Endothelial cell of umbilical vein (primary cell): ENCODE measurements around the gene FSD2. TPM values are rescaled to one million over a fixed set of nuclear protein-coding genes. Genes with fewer than 3 reads are reported as not detected.

ENCODE experiments used
- BruUV-seq: library from RNA; stranded (reverse); fragments of 400-500 nt; replicated peaks from 2 replicates; lab custom pipeline; 2021; lab: Mats Ljungman, UMichigan
- CTCF ChIA-PET: fragments of 300-600, 350-600 bp; sonication (Branson Sonifier 250); formaldehyde crosslinking; loops from one replicate; lab custom pipeline; 2021; ENCODE audit warnings: antibody characterized with exemption, inconsistent platforms; lab: Charles Lee
- POLR2A ChIA-PET: fragments of 300-600, 350-600 bp; sonication (Branson Sonifier 250); formaldehyde crosslinking; loops from one replicate; lab custom pipeline; 2021; ENCODE audit warnings: antibody characterized with exemption, inconsistent platforms; lab: Charles Lee
- DNase-seq: peaks from one replicate; pipeline ENCODE4 v3.0.0-alpha.2; 2011; ENCODE audit warnings: low read depth, low spot score
- FAIRE-seq: peaks from 2 replicates; lab custom pipeline; 2011; peaks lifted over from hg19 to GRCh38; lab: Jason Lieb, UNC
- H2AFZ ChIP-seq: 2 replicates; pipeline ENCODE4 v1.6.0; 2012; ENCODE audit warnings: low read depth, low read length, control low read depth, inconsistent platforms
- H3K27ac ChIP-seq: 2 replicates; pipeline ENCODE4 v1.5.1; 2011; ENCODE audit warnings: low read depth, mild to moderate bottlenecking, control low read depth, low read length, moderate library complexity; ENCODE audit not compliant: insufficient read depth
- H3K27me3 ChIP-seq, 2 experiments: 2 replicates each; pipeline versions ENCODE4 v1.6.0 to v1.6.1; 2011; ENCODE audit warnings: low read length in 2 of 2, mixed read lengths in 1 of 2; ENCODE audit not compliant: control insufficient read depth in 2 of 2, insufficient read depth in 2 of 2
- H3K36me3 ChIP-seq, 2 experiments: 2 replicates in 1 of 2; 3 replicates in 1 of 2; pipeline ENCODE4 v1.5.1; 2011; ENCODE audit warnings: low read length in 2 of 2, mild to moderate bottlenecking in 1 of 2, moderate library complexity in 1 of 2; ENCODE audit not compliant: control insufficient read depth in 2 of 2, insufficient read depth in 2 of 2; ENCODE audit errors: extremely low read depth in 1 of 2
- H3K4me1 ChIP-seq: 3 replicates; pipeline ENCODE4 v1.5.1; 2011; ENCODE audit warnings: mild to moderate bottlenecking, low read length; ENCODE audit not compliant: control insufficient read depth, insufficient read depth; ENCODE audit errors: extremely low read depth
- H3K4me2 ChIP-seq: 2 replicates; pipeline ENCODE4 v1.6.1; 2011; ENCODE audit warnings: low read length, control low read depth, mixed read lengths; ENCODE audit not compliant: insufficient read depth
- H3K4me3 ChIP-seq, 3 experiments: fragments of 200-600 bp in 1 of 3; sonication (generic), shearing (Covaris generic) in 1 of 3; replicated peaks in 1 of 3; 2 replicates each; pipeline ENCODE4 v1.5.1; 2011 to 2016; ENCODE audit warnings: control low read depth in 3 of 3, low read length in 3 of 3, mild to moderate bottlenecking in 2 of 3, inconsistent platforms in 1 of 3, low read depth in 1 of 3, moderate library complexity in 1 of 3; ENCODE audit not compliant: insufficient read depth in 1 of 3
- H3K79me2 ChIP-seq: 2 replicates; pipeline ENCODE4 v1.6.0; 2012; ENCODE audit warnings: low read length, inconsistent platforms; ENCODE audit not compliant: control insufficient read depth, insufficient read depth
- H3K9ac ChIP-seq: replicated peaks from 2 replicates; pipeline ENCODE3; 2011; ENCODE audit warnings: low read length, control low read depth; ENCODE audit not compliant: insufficient read depth; ENCODE audit errors: extremely low read depth
- H3K9me1 ChIP-seq: replicated peaks from 3 replicates; pipeline ENCODE4 v1.6.0; 2011; ENCODE audit warnings: mild to moderate bottlenecking, low read length; ENCODE audit not compliant: control insufficient read depth, insufficient read depth; ENCODE audit errors: extremely low read depth
- H3K9me3 ChIP-seq: replicated peaks from 2 replicates; pipeline ENCODE4 v1.5.1; 2012; ENCODE audit warnings: low read length, inconsistent platforms; ENCODE audit not compliant: control insufficient read depth, insufficient read depth
- H4K20me1 ChIP-seq: replicated peaks from 2 replicates; pipeline ENCODE3; 2011; ENCODE audit warnings: mild to moderate bottlenecking, low read length; ENCODE audit not compliant: control insufficient read depth, insufficient read depth; ENCODE audit errors: extremely low read depth
- EZH2 ChIP-seq: IDR thresholded peaks from 2 replicates; pipeline ENCODE4 v1.6.1; 2012; ENCODE audit warnings: borderline replicate concordance, low read depth, mild to moderate bottlenecking, moderate library complexity, low read length, inconsistent platforms; ENCODE audit not compliant: severe bottlenecking
- FOS ChIP-seq: IDR thresholded peaks from 2 replicates; pipeline ENCODE4 v1.6.1; 2011; ENCODE audit warnings: mild to moderate bottlenecking, low read length, moderate library complexity, borderline replicate concordance; ENCODE audit not compliant: insufficient read depth
- GATA2 ChIP-seq: IDR thresholded peaks from 2 replicates; pipeline ENCODE4 v1.7.0; 2011; ENCODE audit warnings: low read depth, mild to moderate bottlenecking, moderate library complexity, mixed read lengths, low read length; ENCODE audit not compliant: insufficient read length, insufficient read depth
- JUN ChIP-seq: IDR thresholded peaks from 2 replicates; pipeline ENCODE4 v1.6.1; 2011; ENCODE audit warnings: borderline replicate concordance, low read depth; ENCODE audit not compliant: insufficient read length, insufficient read depth
- MAX ChIP-seq: IDR thresholded peaks from 2 replicates; pipeline ENCODE4 v1.6.1; 2011; ENCODE audit not compliant: insufficient read depth, insufficient read length
- MYC ChIP-seq: IDR thresholded peaks from one replicate; pipeline ENCODE4 v1.6.1; 2011; ENCODE audit warnings: mild to moderate bottlenecking, low read depth, low read length
- POLR2A ChIP-seq: IDR thresholded peaks from 2 replicates; pipeline ENCODE4 v1.6.1; 2012; ENCODE audit warnings: low read depth, mild to moderate bottlenecking, control low read depth, low read length
- POLR2AphosphoS5 ChIP-seq: IDR thresholded peaks from 2 replicates; pipeline ENCODE4 v1.6.1; 2012; ENCODE audit warnings: low read depth, mild to moderate bottlenecking, control low read depth, low read length, moderate library complexity; ENCODE audit not compliant: insufficient read depth
- dilution Hi-C: fragments of 300-500 bp; cut with MboI; formaldehyde crosslinking; loops from one replicate; pipeline ENCODE4 v1.15.0; 2019; ENCODE audit warnings: low sequenced_read_pairs; ENCODE audit not compliant: extremely low pct_ligation_motif_present
- intact Hi-C: fragments of 100-400 bp; cut with micrococcal nuclease; formaldehyde crosslinking; loops from one replicate; pipeline ENCODE4 v1.10.0; 2022
- polyA plus RNA-seq, 4 experiments: library from polyadenylated mRNA; depleted of rRNA in 3 of 4; stranded (reverse) in 3 of 4; unstranded in 1 of 4; fragments of >200 nt; gene quantifications; 2 replicates each; pipeline versions ENCODE4 v1.2.1 to v1.2.3, GENCODE V29; 2011 to 2012; ENCODE audit warnings: missing spikeins in 1 of 4
- total RNA-seq: library from RNA; stranded (reverse); gene quantifications from 2 replicates; pipeline ENCODE4 v1.2.3, GENCODE V29; 2021
- TF ChIP-seq, protein P1 (sequence below), 2 donors: IDR thresholded peaks; 1 replicate in 1 of 2; 2 replicates in 1 of 2; pipeline ENCODE4 v1.5.1; 2011; ENCODE audit warnings: low read length in 2 of 2, mild to moderate bottlenecking in 2 of 2, moderate library complexity in 2 of 2, control low read depth in 1 of 2, inconsistent platforms in 1 of 2, low read depth in 1 of 2; ENCODE audit not compliant: insufficient read depth in 1 of 2; ENCODE audit errors: extremely low read depth in 1 of 2

Gene FSD2
- total and polyA plus RNA-seq, 2 donors (not counting 3 experiments of a cell fraction or from before 2014, with no cell fraction given) = not detected

- H3K4me3 ChIP-seq = no peak overlapping the region
- no peaks in the 10 kb centered on the region for H3K9me1 ChIP-seq
- POLR2A ChIA-PET = no interaction called here
- TF ChIP-seq, protein P1, sequence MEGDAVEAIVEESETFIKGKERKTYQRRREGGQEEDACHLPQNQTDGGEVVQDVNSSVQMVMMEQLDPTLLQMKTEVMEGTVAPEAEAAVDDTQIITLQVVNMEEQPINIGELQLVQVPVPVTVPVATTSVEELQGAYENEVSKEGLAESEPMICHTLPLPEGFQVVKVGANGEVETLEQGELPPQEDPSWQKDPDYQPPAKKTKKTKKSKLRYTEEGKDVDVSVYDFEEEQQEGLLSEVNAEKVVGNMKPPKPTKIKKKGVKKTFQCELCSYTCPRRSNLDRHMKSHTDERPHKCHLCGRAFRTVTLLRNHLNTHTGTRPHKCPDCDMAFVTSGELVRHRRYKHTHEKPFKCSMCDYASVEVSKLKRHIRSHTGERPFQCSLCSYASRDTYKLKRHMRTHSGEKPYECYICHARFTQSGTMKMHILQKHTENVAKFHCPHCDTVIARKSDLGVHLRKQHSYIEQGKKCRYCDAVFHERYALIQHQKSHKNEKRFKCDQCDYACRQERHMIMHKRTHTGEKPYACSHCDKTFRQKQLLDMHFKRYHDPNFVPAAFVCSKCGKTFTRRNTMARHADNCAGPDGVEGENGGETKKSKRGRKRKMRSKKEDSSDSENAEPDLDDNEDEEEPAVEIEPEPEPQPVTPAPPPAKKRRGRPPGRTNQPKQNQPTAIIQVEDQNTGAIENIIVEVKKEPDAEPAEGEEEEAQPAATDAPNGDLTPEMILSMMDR (IDR thresholded peaks at IDR 0.05; ENCODE audit: extremely low read depth in 1 of 2, insufficient read depth in 1 of 2, low read depth in 1 of 2, low read length in 2 of 2) = no peak
- no peak for TF ChIP-seq JUN
- no peak for TF ChIP-seq POLR2A
- TF ChIP-seq FOS = no peak
- TF ChIP-seq GATA2 = no peak
- TF ChIP-seq MAX = no peak
- TF ChIP-seq MYC = no peak
- no peak for TF ChIP-seq EZH2
- TF ChIP-seq POLR2AphosphoS5 = no peak
- dilution Hi-C loops = no loop called here
- H3K9me3 ChIP-seq = no peaks in the 10 kb centered on the region
- CTCF ChIA-PET = no interaction called here
- DNase-seq (no peak), FAIRE-seq (no peak)
- intact Hi-C loops = no loop called here
- peaks cover 14% of the 10 kb centered on the region for H3K4me1 ChIP-seq
- no peak overlapping the region for H2AFZ ChIP-seq
- peaks cover 14 to 31% of the 10 kb centered on the region in 2 experiments for H3K36me3 ChIP-seq
- H3K4me2 ChIP-seq = no peak overlapping the region
- no peaks in the 10 kb centered on the region for H3K27me3 ChIP-seq
- H4K20me1 ChIP-seq = no peaks in the 10 kb centered on the region
- no peaks in the 10 kb centered on the region for H3K79me2 ChIP-seq
- no peak overlapping the region for H3K9ac ChIP-seq
- no TSS peak for BruUV-seq
- H3K27ac ChIP-seq = no peak overlapping the region
These were observed 22.2 kb upstream of the FSD2 start for GRCh38 chr15:82828075-82828474.
